Keratinocyte (primary cell): ENCODE results near the gene COL6A5. TPM values are rescaled to one million over a fixed set of nuclear protein-coding genes. Genes with fewer than 3 reads are reported as not detected.

Experiments used
- DNase-seq: peaks from one replicate; pipeline ENCODE4 v3.0.0-alpha.2; 2011; ENCODE audit warnings: low read depth, missing footprints, low spot score
- FAIRE-seq: peaks from 2 replicates; lab custom pipeline; 2011; peaks lifted over from hg19 to GRCh38; lab: Jason Lieb, UNC
- H2AFZ ChIP-seq: 2 replicates; pipeline ENCODE4 v1.6.0; 2012; ENCODE audit warnings: low read length, control low read depth, inconsistent platforms; ENCODE audit not compliant: control insufficient read depth
- H3K27ac ChIP-seq: 2 replicates; pipeline ENCODE4 v1.5.1; 2011; ENCODE audit warnings: low read length; ENCODE audit not compliant: control insufficient read depth, insufficient read depth
- H3K27me3 ChIP-seq: 3 replicates; pipeline ENCODE4 v1.6.0; 2011; ENCODE audit warnings: low read length; ENCODE audit not compliant: control insufficient read depth, insufficient read depth; ENCODE audit errors: extremely low read depth
- H3K36me3 ChIP-seq, 2 experiments: 2 replicates in 1 of 2; 3 replicates in 1 of 2; pipeline ENCODE4 v1.5.1; 2011; ENCODE audit warnings: low read length in 2 of 2, mild to moderate bottlenecking in 1 of 2; ENCODE audit not compliant: control insufficient read depth in 2 of 2, insufficient read depth in 2 of 2; ENCODE audit errors: extremely low read depth in 1 of 2
- H3K4me1 ChIP-seq: 3 replicates; pipeline ENCODE4 v1.5.1; 2011; ENCODE audit warnings: low read length; ENCODE audit not compliant: control insufficient read depth, insufficient read depth; ENCODE audit errors: extremely low read depth
- H3K4me2 ChIP-seq: 3 replicates; pipeline ENCODE4 v1.6.0; 2011; ENCODE audit warnings: low read depth, low read length; ENCODE audit not compliant: control insufficient read depth, insufficient read depth; ENCODE audit errors: extremely low read depth
- H3K4me3 ChIP-seq, 3 experiments: fragments of 200-600 bp in 1 of 3; sonication (generic) in 1 of 3; 2 replicates in 2 of 3; 3 replicates in 1 of 3; pipeline ENCODE4 v1.5.1; 2011 to 2016; ENCODE audit warnings: low read length in 3 of 3, mild to moderate bottlenecking in 3 of 3, control low read depth in 2 of 3, inconsistent platforms in 1 of 3, low read depth in 1 of 3, mixed read lengths in 1 of 3, mixed run types in 1 of 3, moderate library complexity in 1 of 3; ENCODE audit not compliant: control insufficient read depth in 2 of 3, insufficient read depth in 2 of 3; ENCODE audit errors: extremely low read depth in 1 of 3
- H3K79me2 ChIP-seq: 2 replicates; pipeline ENCODE4 v1.6.0; 2012; ENCODE audit warnings: low read length; ENCODE audit not compliant: control insufficient read depth, insufficient read depth
- H3K9ac ChIP-seq: 3 replicates; pipeline ENCODE4 v1.6.0; 2011; ENCODE audit warnings: low read length; ENCODE audit not compliant: control insufficient read depth, insufficient read depth; ENCODE audit errors: extremely low read depth
- H3K9me1 ChIP-seq: 3 replicates; pipeline ENCODE4 v1.6.0; 2011; ENCODE audit warnings: low read length; ENCODE audit not compliant: control insufficient read depth, insufficient read depth; ENCODE audit errors: extremely low read depth
- H3K9me3 ChIP-seq: 2 replicates; pipeline ENCODE4 v1.5.1; 2012; ENCODE audit warnings: low read depth, low read length; ENCODE audit not compliant: control insufficient read depth
- H4K20me1 ChIP-seq: 3 replicates; pipeline ENCODE4 v1.6.0; 2011; ENCODE audit warnings: low read length; ENCODE audit not compliant: control insufficient read depth, insufficient read depth; ENCODE audit errors: extremely low read depth
- CTCF ChIP-seq, 3 experiments: IDR thresholded peaks in 1 of 3; conservative IDR thresholded peaks in 1 of 3; optimal IDR thresholded peaks in 1 of 3; 2 replicates in 2 of 3; 3 replicates in 1 of 3; pipeline versions ENCODE3 to v1.5.1; 2011; ENCODE audit warnings: low read length in 3 of 3, mild to moderate bottlenecking in 3 of 3, moderate library complexity in 2 of 3, control low read depth in 1 of 3, inconsistent platforms in 1 of 3; ENCODE audit not compliant: insufficient read depth in 2 of 3; ENCODE audit errors: extremely low read depth in 1 of 3
- EZH2 ChIP-seq: IDR thresholded peaks from one replicate; pipeline ENCODE4 v1.6.1; 2012; ENCODE audit warnings: inconsistent platforms, mild to moderate bottlenecking, low read length, moderate library complexity
- dilution Hi-C: fragments of 300-500 bp; cut with MboI; formaldehyde crosslinking; loops from one replicate; pipeline ENCODE4 v1.7.0; 2020; ENCODE audit warnings: low sequenced_read_pairs; ENCODE audit not compliant: extremely low pct_ligation_motif_present
- polyA plus RNA-seq, 5 experiments: library from polyadenylated mRNA; depleted of rRNA in 3 of 5; stranded (reverse) in 3 of 5; stranded (forward) in 1 of 5; unstranded in 1 of 5; fragments of >200 nt; gene quantifications; 1 replicate in 1 of 5; 2 replicates in 3 of 5; 3 replicates in 1 of 5; pipeline versions ENCODE4 v1.2.1 to v1.2.3, GENCODE V29; 2011 to 2012; ENCODE audit warnings: missing spikeins in 2 of 5, low read depth in 1 of 5, low replicate concordance in 1 of 5

The COL6A5 gene
- polyA plus RNA-seq, 1 donor (not counting 4 experiments of a cell fraction or from before 2014, with no cell fraction given), result not detected

GRCh38 chr3:130527426-130527825 is 182.0 kb downstream of the COL6A5 start:
- no peak overlapping the region for H3K4me2 ChIP-seq
- no peaks in the 10 kb centered on the region for H3K36me3 ChIP-seq
- no peaks in the 10 kb centered on the region for H3K4me1 ChIP-seq
- no peak for TF ChIP-seq EZH2
- TF ChIP-seq CTCF (optimal IDR thresholded peaks at IDR 0.05 in 1 of 3, IDR thresholded peaks at IDR 0.05 in 1 of 3, conservative IDR thresholded peaks at IDR 0.05 in 1 of 3; ENCODE audit: extremely low read depth in 1 of 3, insufficient read depth in 2 of 3, low read length in 3 of 3), result no peak
- H3K9me1 ChIP-seq, result no peaks in the 10 kb centered on the region
- H3K4me3 ChIP-seq, result no peak overlapping the region
- no peak overlapping the region for H2AFZ ChIP-seq
- H3K9me3 ChIP-seq, result no peaks in the 10 kb centered on the region
- no peak overlapping the region for H3K9ac ChIP-seq
- H3K27me3 ChIP-seq, result peaks cover 4% of the 10 kb centered on the region
- H4K20me1 ChIP-seq, result no peaks in the 10 kb centered on the region
- dilution Hi-C loops, result no loop called here
- no peak overlapping the region for H3K27ac ChIP-seq
- FAIRE-seq, result no peak
- DNase-seq, result no peak
- H3K79me2 ChIP-seq, result no peaks in the 10 kb centered on the region

- no peaks in the 10 kb centered on the region for H3K79me2 ChIP-seq
- H3K4me3 ChIP-seq, result no peak overlapping the region
- H3K36me3 ChIP-seq, result no peaks in the 10 kb centered on the region
- H3K9me3 ChIP-seq, result no peaks in the 10 kb centered on the region
- H4K20me1 ChIP-seq, result no peaks in the 10 kb centered on the region
- DNase-seq, result no peak
- peaks cover 4% of the 10 kb centered on the region for H3K27me3 ChIP-seq
- TF ChIP-seq EZH2, result no peak
- no peak for TF ChIP-seq CTCF (optimal IDR thresholded peaks at IDR 0.05 in 1 of 3, IDR thresholded peaks at IDR 0.05 in 1 of 3, conservative IDR thresholded peaks at IDR 0.05 in 1 of 3; ENCODE audit: extremely low read depth in 1 of 3, insufficient read depth in 2 of 3, low read length in 3 of 3)
- H3K9me1 ChIP-seq, result no peaks in the 10 kb centered on the region
- no peak overlapping the region for H2AFZ ChIP-seq
- no peaks in the 10 kb centered on the region for H3K4me1 ChIP-seq
- FAIRE-seq, result no peak
- no peak overlapping the region for H3K27ac ChIP-seq
- H3K9ac ChIP-seq, result no peak overlapping the region
- H3K4me2 ChIP-seq, result no peak overlapping the region
- dilution Hi-C loops, result no loop called here
These were observed 182.6 kb downstream of the COL6A5 start for GRCh38 chr3:130528120-130528519.
